Mesenchymal stem cell (in vitro differentiated cells and primary cell): ENCODE measurements around the gene EXOC1L.

ENCODE experiments used
- DNase-seq: peaks from one replicate; pipeline ENCODE4 v3.0.0-alpha.2; 2013
- H2AFZ ChIP-seq: one replicate; pipeline ENCODE4 v1.6.1; 2013; ENCODE audit warnings: low read depth, mild to moderate bottlenecking, control low read depth, inconsistent platforms, low read length, moderate library complexity
- H2AK5ac ChIP-seq: 2 replicates; pipeline ENCODE4 v1.6.1; 2013; ENCODE audit warnings: low read length, moderate library complexity, mild to moderate bottlenecking, inconsistent platforms; ENCODE audit not compliant: severe bottlenecking
- H2BK120ac ChIP-seq: one replicate; pipeline ENCODE4 v1.6.1; 2013; ENCODE audit warnings: low read depth, mild to moderate bottlenecking, inconsistent platforms, low read length, moderate library complexity
- H2BK12ac ChIP-seq, 2 experiments: one replicate each; pipeline ENCODE4 v1.6.1; 2013; ENCODE audit warnings: inconsistent platforms in 2 of 2, low read length in 2 of 2, mild to moderate bottlenecking in 2 of 2, moderate library complexity in 2 of 2, control low read depth in 1 of 2
- H2BK15ac ChIP-seq: one replicate; pipeline ENCODE4 v1.6.1; 2013; ENCODE audit warnings: mild to moderate bottlenecking, low read depth, inconsistent platforms; ENCODE audit not compliant: poor library complexity, severe bottlenecking
- H2BK5ac ChIP-seq: 2 replicates; pipeline ENCODE4 v1.6.1; 2013; ENCODE audit warnings: low read depth, mild to moderate bottlenecking, low read length, control low read depth, inconsistent platforms; ENCODE audit not compliant: poor library complexity, severe bottlenecking
- H3K14ac ChIP-seq, 2 experiments: one replicate each; pipeline ENCODE4 v1.6.1; 2013; ENCODE audit warnings: inconsistent platforms in 2 of 2, low read length in 2 of 2, control low read depth in 1 of 2, mild to moderate bottlenecking in 1 of 2, moderate library complexity in 1 of 2
- H3K18ac ChIP-seq, 2 experiments: one replicate each; pipeline ENCODE4 v1.6.1; 2013; ENCODE audit warnings: inconsistent platforms in 2 of 2, low read length in 2 of 2, control low read depth in 1 of 2, low read depth in 1 of 2, mild to moderate bottlenecking in 1 of 2
- H3K23ac ChIP-seq, 2 experiments: one replicate each; pipeline ENCODE4 v1.6.1; 2013; ENCODE audit warnings: inconsistent platforms in 2 of 2, low read length in 2 of 2, mild to moderate bottlenecking in 2 of 2, moderate library complexity in 2 of 2, control low read depth in 1 of 2
- H3K27ac ChIP-seq: 2 replicates; pipeline ENCODE4 v1.5.1; 2013; ENCODE audit warnings: mild to moderate bottlenecking, moderate library complexity, low read length, control low read depth, inconsistent platforms; ENCODE audit not compliant: poor library complexity, severe bottlenecking
- H3K27me3 ChIP-seq, 2 experiments: 2 replicates each; pipeline versions ENCODE4 v1.6.1 to v1.7.0; 2013; ENCODE audit warnings: low read length in 2 of 2, mild to moderate bottlenecking in 2 of 2, moderate library complexity in 2 of 2, control low read depth in 1 of 2, inconsistent platforms in 1 of 2; ENCODE audit not compliant: control insufficient read depth in 1 of 2, insufficient read depth in 1 of 2
- H3K36me3 ChIP-seq, 2 experiments: 2 replicates each; pipeline versions ENCODE4 v1.6.1 to v1.7.0; 2013; ENCODE audit warnings: low read length in 2 of 2, control low read depth in 1 of 2, inconsistent platforms in 1 of 2, low read depth in 1 of 2, mild to moderate bottlenecking in 1 of 2; ENCODE audit not compliant: insufficient read depth in 2 of 2, control insufficient read depth in 1 of 2
- H3K4ac ChIP-seq, 2 experiments: one replicate each; pipeline ENCODE4 v1.6.1; 2013; ENCODE audit warnings: inconsistent platforms in 2 of 2, low read length in 2 of 2, mild to moderate bottlenecking in 2 of 2, moderate library complexity in 2 of 2, control low read depth in 1 of 2, low read depth in 1 of 2
- H3K4me1 ChIP-seq: 2 replicates; pipeline ENCODE4 v1.6.1; 2013; ENCODE audit warnings: low read depth, low read length, control low read depth; ENCODE audit not compliant: control insufficient read depth, insufficient read depth
- H3K4me2 ChIP-seq: 2 replicates; pipeline ENCODE4 v1.6.1; 2013; ENCODE audit warnings: low read length, mild to moderate bottlenecking, inconsistent platforms; ENCODE audit not compliant: poor library complexity, severe bottlenecking
- H3K4me3 ChIP-seq, 2 experiments: 2 replicates each; pipeline versions ENCODE4 v1.5.1 to v1.7.0; 2013; ENCODE audit warnings: low read length in 2 of 2, mild to moderate bottlenecking in 2 of 2, control low read depth in 1 of 2, low read depth in 1 of 2; ENCODE audit not compliant: insufficient read depth in 1 of 2
- H3K79me1 ChIP-seq: replicated peaks from 2 replicates; pipeline ENCODE4 v1.6.1; 2013; ENCODE audit warnings: mild to moderate bottlenecking, control low read depth, low read length, inconsistent platforms; ENCODE audit not compliant: poor library complexity, severe bottlenecking
- H3K9ac ChIP-seq: 2 replicates; pipeline ENCODE4 v1.7.0; 2013; ENCODE audit warnings: mild to moderate bottlenecking, low read length, moderate library complexity
- H3K9me3 ChIP-seq: 2 replicates; pipeline ENCODE4 v1.7.0; 2013; ENCODE audit warnings: mild to moderate bottlenecking, low read length; ENCODE audit not compliant: control insufficient read depth
- H4K8ac ChIP-seq: one replicate; pipeline ENCODE4 v1.6.1; 2013; ENCODE audit warnings: inconsistent platforms, mild to moderate bottlenecking, low read length, moderate library complexity
- H4K91ac ChIP-seq: one replicate; pipeline ENCODE4 v1.6.1; 2013; ENCODE audit warnings: mild to moderate bottlenecking, low read length, inconsistent platforms
- WGBS: methylation state at CpG from one replicate; pipeline ENCODE4 v1.1.7; 2013; ENCODE audit warnings: mixed read lengths; 5-methylcytosine and 5-hydroxymethylcytosine counted together

The EXOC1L gene

GRCh38 chr4:55808186-55808585 is 11.4 kb upstream of the EXOC1L start:
- H3K14ac ChIP-seq: peak overlapping the region in 1 of 2 experiments; percentile 79
- H3K27me3 ChIP-seq: peaks cover 0 to 12% of the 10 kb centered on the region in 2 experiments
- no peak overlapping the region for H2BK15ac ChIP-seq
- H2BK5ac ChIP-seq: no peak overlapping the region
- no peaks in the 10 kb centered on the region for H3K36me3 ChIP-seq
- DNase-seq: no peak
- no peaks in the 10 kb centered on the region for H3K79me1 ChIP-seq
- no peaks in the 10 kb centered on the region for H3K4me1 ChIP-seq
- no peak overlapping the region for H2BK12ac ChIP-seq
- peak overlapping the region; percentile 41 for H4K8ac ChIP-seq
- no peak overlapping the region for H3K9ac ChIP-seq
- H2AK5ac ChIP-seq: no peak overlapping the region
- no peak overlapping the region for H3K18ac ChIP-seq
- whole genome bisulfite sequencing: no CpG with 5 or more reads among the region's 2 CpGs
- H3K4me2 ChIP-seq: no peak overlapping the region
- H3K4ac ChIP-seq: no peak overlapping the region
- no peak overlapping the region for H3K23ac ChIP-seq
- no peak overlapping the region for H2BK120ac ChIP-seq
- no peak overlapping the region for H3K27ac ChIP-seq
- no peak overlapping the region for H2AFZ ChIP-seq
- H3K4me3 ChIP-seq: no peak overlapping the region
- no peaks in the 10 kb centered on the region for H3K9me3 ChIP-seq
- peak overlapping the region; percentile 56 for H4K91ac ChIP-seq

DNA sequence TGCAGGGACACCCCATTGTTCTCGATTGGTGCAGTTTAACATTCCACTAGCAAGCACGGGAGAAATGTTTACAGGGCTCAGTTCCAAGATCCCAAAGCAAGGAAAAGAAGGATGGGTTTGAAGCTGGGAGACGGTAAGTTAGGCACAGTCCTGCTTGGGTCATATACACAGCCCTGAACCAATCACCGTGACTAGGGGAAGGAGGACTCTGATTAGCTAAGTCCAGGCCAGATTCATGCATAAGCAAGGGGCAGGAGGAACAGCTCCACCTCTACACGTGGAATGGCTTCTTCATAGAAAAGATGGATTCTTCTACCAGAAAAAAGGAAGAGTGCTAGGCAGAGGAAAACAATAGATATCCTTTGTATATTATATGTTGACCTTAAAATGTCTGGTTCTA is 11.0 kb upstream of the EXOC1L start:
- no peak for DNase-seq
- Histone ChIP-seq H3K4me3 (no peak overlapping the region), H4K91ac (no peak overlapping the region), H2BK5ac (no peak overlapping the region), H3K14ac (no peak overlapping the region), H3K27ac (no peak overlapping the region), H2AK5ac (no peak overlapping the region), H3K9me3 (no peaks in the 10 kb centered on the region), H3K18ac (no peak overlapping the region), H3K4ac (no peak overlapping the region), H2BK15ac (no peak overlapping the region), H3K36me3 (no peaks in the 10 kb centered on the region), H3K79me1 (no peaks in the 10 kb centered on the region), H3K4me1 (no peaks in the 10 kb centered on the region), H2AFZ (no peak overlapping the region), H2BK12ac (no peak overlapping the region), H3K27me3 (peaks cover 0 to 12% of the 10 kb centered on the region in 2 experiments), H3K4me2 (no peak overlapping the region), H3K9ac (no peak overlapping the region), H3K23ac (no peak overlapping the region), H2BK120ac (no peak overlapping the region), H4K8ac (no peak overlapping the region)
- 91% methylated on average over 5 of the region's 5 CpGs for WGBS

- DNase-seq: no peak
Observed at GRCh38 chr4:55817691-55818090, 1.9 kb upstream of the EXOC1L start.

GRCh38 chr4:55820279-55820678 is 689 bp downstream of the EXOC1L start:
- no peak overlapping the region for H2BK120ac ChIP-seq
- no peak overlapping the region for H4K91ac ChIP-seq
- H3K14ac ChIP-seq: no peak overlapping the region
- H3K79me1 ChIP-seq: no peaks in the 10 kb centered on the region
- H2BK15ac ChIP-seq: no peak overlapping the region
- H3K36me3 ChIP-seq: no peaks in the 10 kb centered on the region
- no peak overlapping the region for H3K4me2 ChIP-seq
- H3K4me3 ChIP-seq: peak overlapping the region in 1 of 2 experiments; percentile 77
- H3K9me3 ChIP-seq: no peaks in the 10 kb centered on the region
- no peak overlapping the region for H2AK5ac ChIP-seq
- WGBS: 80% methylated on average over 1 of the region's 2 CpGs
- no peaks in the 10 kb centered on the region for H3K27me3 ChIP-seq
- DNase-seq: no peak
- H3K4me1 ChIP-seq: peaks cover 3% of the 10 kb centered on the region
- H4K8ac ChIP-seq: no peak overlapping the region
- no peak overlapping the region for H2BK5ac ChIP-seq
- H3K27ac ChIP-seq: no peak overlapping the region
- no peak overlapping the region for H3K4ac ChIP-seq
- H3K18ac ChIP-seq: no peak overlapping the region
- H3K9ac ChIP-seq: peak overlapping the region; percentile 65
- no peak overlapping the region for H2BK12ac ChIP-seq
- H3K23ac ChIP-seq: no peak overlapping the region
- H2AFZ ChIP-seq: no peak overlapping the region

More at GRCh38 chr4:55817691-55818090, 1.9 kb upstream of the EXOC1L start:
- H3K27ac ChIP-seq: no peak overlapping the region
- no peak overlapping the region for H2BK120ac ChIP-seq
- 93% methylated on average over 3 of the region's 3 CpGs for WGBS
- no peak overlapping the region for H2AFZ ChIP-seq
- no peaks in the 10 kb centered on the region for H3K79me1 ChIP-seq
- H2AK5ac ChIP-seq: no peak overlapping the region
- no peaks in the 10 kb centered on the region for H3K36me3 ChIP-seq
- H3K27me3 ChIP-seq: no peaks in the 10 kb centered on the region
- no peaks in the 10 kb centered on the region for H3K9me3 ChIP-seq
- H3K4me2 ChIP-seq: no peak overlapping the region
- no peak overlapping the region for H2BK12ac ChIP-seq
- no peak overlapping the region for H3K18ac ChIP-seq
- H3K4ac ChIP-seq: no peak overlapping the region
- H4K8ac ChIP-seq: no peak overlapping the region
- no peak overlapping the region for H2BK5ac ChIP-seq
- H3K9ac ChIP-seq: no peak overlapping the region
- H3K14ac ChIP-seq: no peak overlapping the region
- peaks cover 3% of the 10 kb centered on the region for H3K4me1 ChIP-seq
- no peak overlapping the region for H3K4me3 ChIP-seq
- H3K23ac ChIP-seq: no peak overlapping the region
- H4K91ac ChIP-seq: no peak overlapping the region
- no peak overlapping the region for H2BK15ac ChIP-seq
